ENCODE data around the gene TCOF1. TPM values are rescaled to one million over a fixed set of nuclear protein-coding genes. Genes with fewer than 3 reads are reported as not detected.

The TCOF1 gene
- total and polyA plus RNA-seq, 2 donors (not counting 3 experiments of a cell fraction or from before 2014, with no cell fraction given): 11.2 to 52.0 TPM

DNA sequence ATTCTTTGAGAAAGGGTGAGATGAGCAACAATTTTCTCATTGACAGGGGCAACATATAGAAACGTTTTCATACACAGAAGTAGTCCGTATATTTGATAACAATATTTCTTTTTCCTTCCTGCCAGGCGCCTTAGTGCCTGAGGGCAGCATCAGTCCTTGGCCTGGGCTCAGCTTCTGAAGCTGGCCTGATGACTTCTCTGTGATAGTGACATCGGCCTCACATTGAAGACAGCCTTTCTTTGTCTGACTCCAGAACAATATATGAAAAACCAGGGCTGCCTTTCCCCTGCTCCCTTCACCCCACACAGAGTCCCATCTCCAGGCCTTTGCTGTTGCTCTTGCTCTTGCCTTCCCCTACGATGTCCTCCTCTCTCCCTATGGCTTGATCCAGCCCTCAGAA is 24.1 kb upstream of the TCOF1 start:
- Histone ChIP-seq H3K4me2 (ENCODE audit: insufficient read depth, low read length) (no peak overlapping the region), H4K20me1 (replicated peaks; ENCODE audit: control insufficient read depth, extremely low read depth, insufficient read depth, low read length) (no peaks in the 10 kb centered on the region), H3K4me3 (replicated peaks in 1 of 3; ENCODE audit: insufficient read depth in 1 of 3, low read depth in 1 of 3, low read length in 3 of 3) (no peak overlapping the region), H3K9me1 (replicated peaks; ENCODE audit: control insufficient read depth, extremely low read depth, insufficient read depth, low read length) (no peaks in the 10 kb centered on the region), H3K9ac (replicated peaks; ENCODE audit: extremely low read depth, insufficient read depth, low read length) (no peak overlapping the region), H3K9me3 (replicated peaks; ENCODE audit: control insufficient read depth, insufficient read depth, low read length) (no peaks in the 10 kb centered on the region), H3K36me3 (ENCODE audit: control insufficient read depth in 2 of 2, extremely low read depth in 1 of 2, insufficient read depth in 2 of 2, low read length in 2 of 2) (no peaks in the 10 kb centered on the region), H3K79me2 (ENCODE audit: control insufficient read depth, insufficient read depth, low read length) (no peaks in the 10 kb centered on the region), H3K27ac (ENCODE audit: insufficient read depth, low read depth, low read length) (no peak overlapping the region), H3K27me3 (ENCODE audit: control insufficient read depth in 2 of 2, insufficient read depth in 2 of 2, low read length in 2 of 2) (peaks cover 2% of the 10 kb centered on the region in 2 experiments), H3K4me1 (ENCODE audit: control insufficient read depth, extremely low read depth, insufficient read depth, low read length) (no peaks in the 10 kb centered on the region), H2AFZ (ENCODE audit: low read depth, low read length) (no peak overlapping the region)
- dilution Hi-C loops (cut with MboI; ENCODE audit: extremely low pct_ligation_motif_present, low sequenced_read_pairs) (no loop called here), intact Hi-C loops (cut with micrococcal nuclease) (no loop called here)
- no peak for TF ChIP-seq POLR2A (IDR thresholded peaks at IDR 0.05; ENCODE audit: low read depth, low read length)
- TF ChIP-seq FOS (IDR thresholded peaks at IDR 0.05; ENCODE audit: borderline replicate concordance, insufficient read depth, low read length): no peak
- TF ChIP-seq MYC (IDR thresholded peaks at IDR 0.05; ENCODE audit: low read depth, low read length): no peak
- TF ChIP-seq, protein P1, sequence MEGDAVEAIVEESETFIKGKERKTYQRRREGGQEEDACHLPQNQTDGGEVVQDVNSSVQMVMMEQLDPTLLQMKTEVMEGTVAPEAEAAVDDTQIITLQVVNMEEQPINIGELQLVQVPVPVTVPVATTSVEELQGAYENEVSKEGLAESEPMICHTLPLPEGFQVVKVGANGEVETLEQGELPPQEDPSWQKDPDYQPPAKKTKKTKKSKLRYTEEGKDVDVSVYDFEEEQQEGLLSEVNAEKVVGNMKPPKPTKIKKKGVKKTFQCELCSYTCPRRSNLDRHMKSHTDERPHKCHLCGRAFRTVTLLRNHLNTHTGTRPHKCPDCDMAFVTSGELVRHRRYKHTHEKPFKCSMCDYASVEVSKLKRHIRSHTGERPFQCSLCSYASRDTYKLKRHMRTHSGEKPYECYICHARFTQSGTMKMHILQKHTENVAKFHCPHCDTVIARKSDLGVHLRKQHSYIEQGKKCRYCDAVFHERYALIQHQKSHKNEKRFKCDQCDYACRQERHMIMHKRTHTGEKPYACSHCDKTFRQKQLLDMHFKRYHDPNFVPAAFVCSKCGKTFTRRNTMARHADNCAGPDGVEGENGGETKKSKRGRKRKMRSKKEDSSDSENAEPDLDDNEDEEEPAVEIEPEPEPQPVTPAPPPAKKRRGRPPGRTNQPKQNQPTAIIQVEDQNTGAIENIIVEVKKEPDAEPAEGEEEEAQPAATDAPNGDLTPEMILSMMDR (IDR thresholded peaks at IDR 0.05; ENCODE audit: extremely low read depth in 1 of 2, insufficient read depth in 1 of 2, low read depth in 1 of 2, low read length in 2 of 2): no peak
- TF ChIP-seq JUN (IDR thresholded peaks at IDR 0.05; ENCODE audit: borderline replicate concordance, insufficient read depth, insufficient read length, low read depth): no peak
- TF ChIP-seq GATA2 (IDR thresholded peaks at IDR 0.05; ENCODE audit: insufficient read depth, insufficient read length, low read depth, low read length): no peak
- no peak for TF ChIP-seq EZH2 (IDR thresholded peaks at IDR 0.05; ENCODE audit: borderline replicate concordance, low read depth, low read length, severe bottlenecking)
- TF ChIP-seq, protein P2, sequence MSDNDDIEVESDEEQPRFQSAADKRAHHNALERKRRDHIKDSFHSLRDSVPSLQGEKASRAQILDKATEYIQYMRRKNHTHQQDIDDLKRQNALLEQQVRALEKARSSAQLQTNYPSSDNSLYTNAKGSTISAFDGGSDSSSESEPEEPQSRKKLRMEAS (IDR thresholded peaks at IDR 0.05; ENCODE audit: insufficient read depth, insufficient read length): no peak
- TF ChIP-seq POLR2AphosphoS5 (IDR thresholded peaks at IDR 0.05; ENCODE audit: insufficient read depth, low read depth, low read length): no peak
- BruUV-seq (replicated peaks): no TSS peak
- ChIA-PET CTCF (no interaction called here), POLR2A (no interaction called here)
- no peak for DNase-seq (ENCODE audit: low read depth, low spot score)
- FAIRE-seq: no peak

Data from endothelial cell of umbilical vein (primary cell).